ENCODE measurements around the gene CCT8L2.
"Not testable (repeated sequence)": the region's sequence is repeated elsewhere in the genome, so short reads cannot be mapped to it uniquely, and the experiment has no call there.

CCT8L2 gene

GRCh38 chr22:16592710-16593109 lies at the start of gene CCT8L2:
TSS of gene CCT8L2 (minus strand) at chr22:16592810. CDS start at chr22:16592550, 260 bp downstream.
- DNase-seq = not testable (repeated sequence)

GRCh38 chr22:16635442-16635841 lies 42.8 kb upstream of the CCT8L2 start:
- DNase-seq = not testable (repeated sequence)

GRCh38 chr22:16634092-16634491 lies 41.5 kb upstream of the CCT8L2 start:
- DNase-seq = not testable (repeated sequence)

GRCh38 chr22:16628476-16628875 lies 35.9 kb upstream of the CCT8L2 start:
- DNase-seq = not testable (repeated sequence)

GRCh38 chr22:16625018-16625417 lies 32.4 kb upstream of the CCT8L2 start:
- not testable (repeated sequence) for DNase-seq

- not testable (repeated sequence) for DNase-seq
Measured at GRCh38 chr22:16623595-16623994, 31.0 kb upstream of the CCT8L2 start.

GRCh38 chr22:16617516-16617915 lies 24.9 kb upstream of the CCT8L2 start:
- not testable (repeated sequence) for DNase-seq

- not testable (repeated sequence) for DNase-seq
Measured at GRCh38 chr22:16616390-16616938, 23.9 kb upstream of the CCT8L2 start.

- not testable (repeated sequence) for DNase-seq
Measured at GRCh38 chr22:16615606-16616245, 23.1 kb upstream of the CCT8L2 start.

- no peak for DNase-seq
Measured at GRCh38 chr22:16609548-16610261, 17.1 kb upstream of the CCT8L2 start.

GRCh38 chr22:16608931-16609330 lies 16.3 kb upstream of the CCT8L2 start:
- no peak for DNase-seq

GRCh38 chr22:16604257-16604998 lies 11.8 kb upstream of the CCT8L2 start:
- not testable (repeated sequence) for DNase-seq

GRCh38 chr22:16603770-16604242 lies 11.2 kb upstream of the CCT8L2 start:
- not testable (repeated sequence) for DNase-seq

- DNase-seq = no peak
Measured at GRCh38 chr22:16603448-16603768, 10.8 kb upstream of the CCT8L2 start.

GRCh38 chr22:16602728-16603447 lies 10.3 kb upstream of the CCT8L2 start:
- DNase-seq = peak in 1 of 56 donors; percentile 1

GRCh38 chr22:16602224-16602727 lies 9.7 kb upstream of the CCT8L2 start:
- peak in 2 of 56 donors; percentile 4 to 22 for DNase-seq

- peak in 18 of 56 donors; percentile 13 to 66 (median 33) for DNase-seq
Measured at GRCh38 chr22:16601437-16602223, 9.0 kb upstream of the CCT8L2 start.

GRCh38 chr22:16600644-16601436 lies 8.2 kb upstream of the CCT8L2 start:
- DNase-seq = peak in 52 of 56 donors; percentile 3 to 89 (median 67)

- DNase-seq = not testable (repeated sequence)
Measured at GRCh38 chr22:16599648-16600047, 7.0 kb upstream of the CCT8L2 start.

All from nucleus accumbens (tissue), 56 donors.